Aorta (tissue), 5 donors: ENCODE results near the gene CST11. TPM values are rescaled to one million over a fixed set of nuclear protein-coding genes. Genes with fewer than 3 reads are reported as not detected.

ENCODE experiments used
- ATAC-seq: fragments of 200-7000 bp; cut with Tn5 transposase; one replicate; pipeline ENCODE4 v1.9.1; 2022; ENCODE audit warnings: moderate library complexity; ENCODE audit not compliant: low FRiP score
- DNase-seq, 2 donors: peaks; one replicate each; pipeline ENCODE4 v3.0.0-alpha.2; 2020
- H3K27ac ChIP-seq, 2 donors: one replicate each; pipeline ENCODE4 v1.5.1; 2013; ENCODE audit warnings: low read length in 2 of 2, mild to moderate bottlenecking in 2 of 2, moderate library complexity in 2 of 2, control low read depth in 1 of 2, inconsistent platforms in 1 of 2, low read depth in 1 of 2
- H3K27me3 ChIP-seq, 2 donors: one replicate each; pipeline ENCODE4 v1.6.1; 2013; ENCODE audit warnings: control low read depth in 1 of 2, low read length in 1 of 2, mild to moderate bottlenecking in 1 of 2, moderate library complexity in 1 of 2; ENCODE audit not compliant: insufficient read depth in 2 of 2, control insufficient read depth in 1 of 2
- H3K36me3 ChIP-seq, 2 donors: one replicate each; pipeline ENCODE4 v1.6.1; 2013; ENCODE audit warnings: control low read depth in 1 of 2, low read length in 1 of 2, mild to moderate bottlenecking in 1 of 2; ENCODE audit not compliant: insufficient read depth in 2 of 2, control insufficient read depth in 1 of 2
- H3K4me1 ChIP-seq, 2 donors: one replicate each; pipeline ENCODE4 v1.6.1; 2013; ENCODE audit warnings: low read length in 2 of 2, control low read depth in 1 of 2, mild to moderate bottlenecking in 1 of 2, moderate library complexity in 1 of 2; ENCODE audit not compliant: insufficient read depth in 2 of 2, control insufficient read depth in 1 of 2
- H3K4me3 ChIP-seq, 2 donors: one replicate each; pipeline ENCODE4 v1.5.1; 2013; ENCODE audit warnings: low read length in 2 of 2, control low read depth in 1 of 2, mild to moderate bottlenecking in 1 of 2
- H3K9me3 ChIP-seq: one replicate; pipeline ENCODE4 v1.6.1; 2013; ENCODE audit warnings: mild to moderate bottlenecking, low read length; ENCODE audit not compliant: control insufficient read depth
- WGBS, 2 donors: extraction: QIAGEN DNeasy Blood & Tissue Kit; methylation state at CpG; one replicate each; pipeline ENCODE4 v1.1.7; 2013; 5-methylcytosine and 5-hydroxymethylcytosine counted together
- intact Hi-C, 2 donors: fragments of 100-400 bp; cut with DNase I; formaldehyde crosslinking; loops; one replicate each; pipeline versions ENCODE4 v1.14.2 to v1.15.0; 2022
- polyA plus RNA-seq, 2 donors: library from polyadenylated mRNA; stranded (reverse); fragments of 200-250 nt; gene quantifications; one replicate each; pipeline ENCODE4 v1.2.3, GENCODE V29; 2013
- total RNA-seq, 2 donors: library from RNA; stranded (reverse); fragmentation: NEBNext Ultra II Directional; extraction: Animal tissue kit (Norgen Biotek cat#: 25700); gene quantifications; one replicate each; pipeline ENCODE4 v1.2.1, GENCODE V29; 2021
- donor health status: healthy with polysubstance abuse.
- donor health status: Bipolar disorder and iron deficiency.
- donor health status: DM: no; HTN: no; CAD: no.
- donor health status: DM: no; HTN: no; CAD: no.
- donor health status: DM: yes; HTN: yes; CAD: no.

Gene CST11
- total and polyA plus RNA-seq, 4 donors: not detected

DNA sequence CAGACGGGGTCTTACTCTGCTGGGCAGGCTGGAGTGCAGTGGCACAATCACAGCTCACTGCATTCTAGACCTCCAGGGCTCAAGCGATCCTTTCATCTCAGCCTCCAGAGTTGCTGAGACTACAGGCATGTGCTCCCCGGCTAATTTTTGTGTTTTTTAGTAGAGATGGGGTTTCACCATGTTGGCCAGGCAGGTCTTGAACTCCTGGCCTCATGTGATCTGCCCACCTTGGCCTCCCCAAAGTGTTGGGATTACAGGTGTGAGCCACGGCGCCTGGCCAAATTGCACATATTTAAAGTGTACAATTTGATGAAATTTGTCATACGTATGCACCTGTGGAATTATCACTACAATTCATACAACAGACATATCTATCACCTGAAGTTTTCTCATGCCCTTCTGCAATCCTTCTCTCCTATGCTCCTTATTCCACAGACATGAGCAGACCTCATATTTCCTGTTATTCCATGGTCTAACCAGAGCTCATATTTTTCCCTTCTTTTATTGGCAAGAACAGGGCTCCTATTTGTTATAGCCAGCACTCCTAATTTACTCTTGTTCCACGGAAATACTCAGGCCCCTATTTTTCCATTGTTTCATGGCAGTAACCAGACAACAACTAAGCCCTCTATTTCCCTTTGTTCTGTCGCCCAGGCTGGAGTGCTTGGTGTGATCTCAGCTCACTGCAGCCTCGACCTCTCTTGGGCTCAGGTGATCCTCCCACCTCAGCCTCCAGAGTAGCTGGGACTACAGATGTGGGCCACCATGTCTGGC lies 15.4 kb downstream of the CST11 start:
- DNase-seq (no peak), ATAC-seq (no peak)

DNA sequence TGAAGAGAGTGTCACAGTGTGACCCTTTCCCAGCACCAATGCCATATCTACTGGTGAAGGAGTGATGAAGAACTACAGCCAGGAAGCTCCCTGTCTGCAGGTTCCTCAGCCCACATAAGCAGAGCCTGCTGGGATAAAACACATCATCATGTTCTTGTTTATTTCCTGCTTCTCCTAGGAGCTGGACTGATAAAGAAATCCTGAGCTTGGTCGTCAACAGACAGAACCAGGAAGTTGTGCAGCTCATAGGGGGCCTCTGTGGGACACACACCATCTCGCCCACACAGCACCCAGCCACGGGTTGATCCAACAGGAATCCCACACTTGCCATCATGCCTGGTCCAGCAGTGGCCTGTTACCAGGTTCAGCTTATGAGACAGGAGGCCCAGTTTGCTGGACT lies 16.0 kb downstream of the CST11 start:
- Histone ChIP-seq H3K4me1 (no peaks in the 10 kb centered on the region), H3K27me3 (no peaks in the 10 kb centered on the region), H3K27ac (no peak overlapping the region), H3K9me3 (no peaks in the 10 kb centered on the region), H3K36me3 (no peaks in the 10 kb centered on the region), H3K4me3 (no peak overlapping the region)
- 67 to 73% methylated on average over 3 of the region's 3 CpGs for WGBS, 2 donors
- ATAC-seq (no peak), DNase-seq (no peak)
- intact Hi-C loops: no loop called here

More for the DNA sequence above, 15.4 kb downstream of the CST11 start:
- no peaks in the 10 kb centered on the region for H3K36me3 ChIP-seq
- 86 to 88% methylated on average over 9 of the region's 9 CpGs for WGBS, 2 donors
- H3K27me3 ChIP-seq: no peaks in the 10 kb centered on the region
- H3K9me3 ChIP-seq: no peaks in the 10 kb centered on the region
- H3K4me3 ChIP-seq: no peak overlapping the region
- H3K4me1 ChIP-seq: no peaks in the 10 kb centered on the region
- H3K27ac ChIP-seq: no peak overlapping the region
- intact Hi-C loops: no loop called here

DNA sequence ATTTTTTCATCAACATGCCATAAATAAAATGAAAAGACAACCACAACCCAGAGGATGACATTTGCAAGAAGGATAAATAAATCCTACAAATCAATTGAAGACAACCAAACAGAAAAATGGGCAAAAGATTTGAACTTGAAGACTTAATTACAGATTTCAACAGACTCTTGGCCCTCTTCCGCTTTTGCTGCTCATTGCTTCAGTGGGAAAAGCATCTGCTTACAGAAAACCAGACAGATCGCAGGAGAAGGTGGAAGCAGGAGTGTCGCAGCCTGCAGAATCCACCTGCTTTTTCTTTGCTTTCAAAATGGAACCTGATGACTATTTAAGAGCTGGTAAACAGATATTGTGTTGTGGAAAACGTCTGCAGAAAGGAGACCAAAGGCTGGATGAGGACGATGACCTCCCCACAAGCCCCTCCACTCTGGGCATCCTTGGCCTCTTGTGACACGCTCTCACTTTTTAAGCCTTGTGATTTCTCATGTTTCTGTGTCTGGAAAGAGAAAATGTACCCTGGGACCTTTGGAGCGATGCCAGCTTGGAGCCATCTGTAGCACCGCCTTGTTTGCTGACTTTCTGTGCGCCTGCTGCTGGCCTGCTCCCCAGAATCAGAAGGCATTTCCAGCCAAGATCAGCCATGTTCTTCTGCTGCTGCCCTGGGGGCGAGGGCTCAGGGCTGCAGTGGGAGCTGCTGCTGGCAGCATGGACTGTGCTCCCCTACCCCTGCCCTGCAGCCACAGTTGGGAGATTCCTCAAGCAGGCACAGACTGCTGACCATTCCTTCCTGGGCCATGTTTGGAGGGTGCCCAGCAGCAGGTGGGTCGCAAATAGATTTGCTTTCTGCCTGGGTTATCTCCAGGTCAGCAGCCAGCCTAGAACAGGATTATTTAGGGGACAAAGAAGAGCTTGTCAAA lies 16.8 kb downstream of the CST11 start:
- H3K27me3 ChIP-seq: no peaks in the 10 kb centered on the region
- no peak overlapping the region for H3K4me3 ChIP-seq
- no peak overlapping the region for H3K27ac ChIP-seq
- DNase-seq: no peak
- H3K4me1 ChIP-seq: no peaks in the 10 kb centered on the region
- H3K36me3 ChIP-seq: no peaks in the 10 kb centered on the region
- no peaks in the 10 kb centered on the region for H3K9me3 ChIP-seq
- 53 to 63% methylated on average over 11 of the region's 11 CpGs for WGBS, 2 donors
- intact Hi-C loops: no loop called here
- no peak for ATAC-seq

GRCh38 chr20:23434521-23435313 lies 18.0 kb downstream of the CST11 start:
- no peaks in the 10 kb centered on the region for H3K4me1 ChIP-seq
- WGBS, 2 donors: 83 to 89% methylated on average over 7 of the region's 7 CpGs
- ATAC-seq (no peak), DNase-seq (no peak)
- H3K27ac ChIP-seq: no peak overlapping the region
- H3K9me3 ChIP-seq: no peaks in the 10 kb centered on the region
- H3K4me3 ChIP-seq: no peak overlapping the region
- no peaks in the 10 kb centered on the region for H3K36me3 ChIP-seq
- H3K27me3 ChIP-seq: no peaks in the 10 kb centered on the region
- intact Hi-C loops: no loop called here

DNA sequence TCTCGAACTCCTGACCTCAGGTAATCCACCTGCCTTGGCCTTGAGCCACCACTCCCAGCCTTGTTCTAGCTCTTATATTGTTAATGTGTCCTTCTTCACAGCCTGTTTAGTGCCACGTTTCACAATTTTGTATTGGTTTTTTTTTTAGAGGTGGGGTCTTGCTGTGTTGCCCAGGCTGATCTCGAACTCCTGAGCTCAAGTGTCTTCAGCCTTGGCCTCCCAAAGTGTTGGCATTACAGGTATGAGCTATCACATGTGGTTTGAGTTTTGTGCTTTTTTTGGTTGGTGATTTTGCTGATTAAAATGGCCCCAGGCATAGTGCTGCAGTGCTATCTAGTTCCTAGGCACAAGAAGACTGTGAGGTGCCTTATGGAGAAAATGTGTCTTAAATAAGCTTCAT lies 19.0 kb downstream of the CST11 start:
- WGBS, 2 donors: 85 to 88% methylated on average over 3 of the region's 3 CpGs
- H3K27me3 ChIP-seq: no peaks in the 10 kb centered on the region
- intact Hi-C loops: no loop called here
- no peaks in the 10 kb centered on the region for H3K36me3 ChIP-seq
- no peak for DNase-seq
- H3K27ac ChIP-seq: no peak overlapping the region
- ATAC-seq: no peak
- H3K4me3 ChIP-seq: no peak overlapping the region
- H3K9me3 ChIP-seq: no peaks in the 10 kb centered on the region
- H3K4me1 ChIP-seq: no peaks in the 10 kb centered on the region

GRCh38 chr20:23425129-23425528 lies 27.5 kb downstream of the CST11 start:
- Histone ChIP-seq H3K9me3 (no peaks in the 10 kb centered on the region), H3K27me3 (no peaks in the 10 kb centered on the region), H3K4me3 (no peak overlapping the region), H3K36me3 (no peaks in the 10 kb centered on the region), H3K4me1 (no peaks in the 10 kb centered on the region), H3K27ac (no peak overlapping the region)
- ATAC-seq (no peak), DNase-seq (no peak)
- WGBS, 2 donors: 77 to 86% methylated on average over 9 of the region's 9 CpGs
- intact Hi-C loops: loop anchor here in 1 of 2 donors (10.0 kb wide), 1 partner anchor 200 kb away; no protein-coding TSS in a partner anchor

- no peaks in the 10 kb centered on the region for H3K36me3 ChIP-seq
- ATAC-seq: peak; percentile 99
- intact Hi-C loops: loop anchor here in 1 of 2 donors (5.0 to 10.0 kb wide), 2 partner anchors 59 to 204 kb away; partner anchors contain the start of gene GZF1
- peak within 1 kb of the TSS; percentile 18 to 61 for H3K27ac ChIP-seq
- DNase-seq: peak; percentile 97 to 99
- peak within 1 kb of the TSS; percentile 81 to 83 for H3K4me3 ChIP-seq
- WGBS, 2 donors: 1% methylated on average over 53 to 64 of the region's 64 CpGs
- no peaks in the 10 kb centered on the region for H3K9me3 ChIP-seq
- H3K27me3 ChIP-seq: no peaks in the 10 kb centered on the region
- peaks cover 0 to 3% of the 10 kb centered on the region in 2 donors for H3K4me1 ChIP-seq
These were observed 31.4 kb downstream of the CST11 start, which contains the start of gene NAPB for GRCh38 chr20:23420943-23421931. Gene NAPB (minus strand): TSS chr20:23421488. CDS start chr20:23421402, 86 bp downstream.
